C4-2B (cell line): ENCODE measurements around the gene COL6A5.

ENCODE experiments used
- ZFX ChIP-seq: fragments of 450-650 bp; IDR thresholded peaks from 2 replicates; pipeline ENCODE4 v1.6.1; 2017
- TF ChIP-seq, protein P1 (sequence below): fragments of 450-650 bp; conservative IDR thresholded peaks from 2 replicates; pipeline ENCODE4 v1.5.1; 2017; ENCODE audit warnings: mild to moderate bottlenecking

DNA sequence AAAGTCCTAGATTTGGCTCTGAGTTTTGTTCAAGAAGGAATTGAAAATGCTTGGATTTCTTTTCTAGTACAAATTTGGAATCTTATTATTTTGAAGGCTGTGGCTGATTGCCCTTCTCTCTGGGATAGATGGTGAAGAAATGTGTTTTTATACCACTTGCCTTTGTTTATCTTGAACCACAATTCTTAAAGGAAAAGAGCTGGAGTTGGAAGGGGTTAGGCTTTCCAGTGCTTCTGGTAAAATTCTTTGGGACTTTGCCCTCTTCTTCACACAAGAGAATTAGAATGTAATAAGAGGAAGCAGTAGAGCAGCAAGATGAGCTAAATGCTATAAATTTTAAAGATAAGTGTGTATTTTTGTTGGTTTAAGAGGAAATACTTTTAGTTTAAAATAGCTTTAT, 65.8 kb downstream of the COL6A5 start:
- TF ChIP-seq, protein P1, sequence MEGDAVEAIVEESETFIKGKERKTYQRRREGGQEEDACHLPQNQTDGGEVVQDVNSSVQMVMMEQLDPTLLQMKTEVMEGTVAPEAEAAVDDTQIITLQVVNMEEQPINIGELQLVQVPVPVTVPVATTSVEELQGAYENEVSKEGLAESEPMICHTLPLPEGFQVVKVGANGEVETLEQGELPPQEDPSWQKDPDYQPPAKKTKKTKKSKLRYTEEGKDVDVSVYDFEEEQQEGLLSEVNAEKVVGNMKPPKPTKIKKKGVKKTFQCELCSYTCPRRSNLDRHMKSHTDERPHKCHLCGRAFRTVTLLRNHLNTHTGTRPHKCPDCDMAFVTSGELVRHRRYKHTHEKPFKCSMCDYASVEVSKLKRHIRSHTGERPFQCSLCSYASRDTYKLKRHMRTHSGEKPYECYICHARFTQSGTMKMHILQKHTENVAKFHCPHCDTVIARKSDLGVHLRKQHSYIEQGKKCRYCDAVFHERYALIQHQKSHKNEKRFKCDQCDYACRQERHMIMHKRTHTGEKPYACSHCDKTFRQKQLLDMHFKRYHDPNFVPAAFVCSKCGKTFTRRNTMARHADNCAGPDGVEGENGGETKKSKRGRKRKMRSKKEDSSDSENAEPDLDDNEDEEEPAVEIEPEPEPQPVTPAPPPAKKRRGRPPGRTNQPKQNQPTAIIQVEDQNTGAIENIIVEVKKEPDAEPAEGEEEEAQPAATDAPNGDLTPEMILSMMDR, result no peak
- TF ChIP-seq ZFX, result no peak
